Placental epithelial cell (primary cell): Measurements from ENCODE around the gene GAGE12E. TPM values are rescaled to one million over a fixed set of nuclear protein-coding genes. Genes with fewer than 3 reads are reported as not detected.

Experiments used
- small RNA-seq: library from RNA; depleted of rRNA; stranded (forward); fragments of <200 nt; gene quantifications from one replicate; pipeline ENCODE3, GENCODE V24; 2012
- total RNA-seq: library from RNA; depleted of rRNA; stranded (reverse); fragments of >200 nt; gene quantifications from 2 replicates; pipeline ENCODE4 v1.2.3, GENCODE V29; 2012

GAGE12E gene, protein sequence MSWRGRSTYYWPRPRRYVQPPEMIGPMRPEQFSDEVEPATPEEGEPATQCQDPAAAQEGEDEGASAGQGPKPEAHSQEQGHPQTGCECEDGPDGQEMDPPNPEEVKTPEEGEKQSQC
- not detected in 2 replicates for total RNA-seq

DNA sequence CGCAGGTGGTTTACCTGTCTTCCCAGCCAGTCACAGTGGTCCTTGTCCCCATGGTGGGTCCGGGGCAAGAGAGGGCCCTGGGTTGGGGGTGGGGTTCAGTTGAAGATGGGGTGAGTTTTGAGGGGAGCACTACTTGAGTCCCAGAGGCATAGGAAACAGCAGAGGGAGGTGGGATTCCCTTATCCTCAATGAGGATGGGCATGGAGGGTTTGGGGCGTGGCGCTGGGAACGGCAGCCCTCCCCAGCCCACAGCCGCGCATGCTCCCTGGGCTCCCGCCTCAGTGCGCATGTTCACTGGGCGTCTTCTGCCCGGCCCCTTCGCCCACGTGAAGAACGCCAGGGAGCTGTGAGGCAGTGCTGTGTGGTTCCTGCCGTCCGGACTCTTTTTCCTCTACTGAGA is at the start of gene GAGE12E:
Gene GAGE12E, plus strand, starts transcription at position 301 of the 400 bp plus-strand sequence. CDS start 1,155 bp downstream, outside the sequence.

DNA sequence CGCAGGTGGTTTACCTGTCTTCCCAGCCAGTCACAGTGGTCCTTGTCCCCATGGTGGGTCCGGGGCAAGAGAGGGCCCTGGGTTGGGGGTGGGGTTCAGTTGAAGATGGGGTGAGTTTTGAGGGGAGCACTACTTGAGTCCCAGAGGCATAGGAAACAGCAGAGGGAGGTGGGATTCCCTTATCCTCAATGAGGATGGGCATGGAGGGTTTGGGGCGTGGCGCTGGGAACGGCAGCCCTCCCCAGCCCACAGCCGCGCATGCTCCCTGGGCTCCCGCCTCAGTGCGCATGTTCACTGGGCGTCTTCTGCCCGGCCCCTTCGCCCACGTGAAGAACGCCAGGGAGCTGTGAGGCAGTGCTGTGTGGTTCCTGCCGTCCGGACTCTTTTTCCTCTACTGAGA is 19.2 kb upstream of the GAGE12E start, which contains the start of gene GAGE12C:
Gene GAGE12C, plus strand, starts transcription at position 301 of the 400 bp plus-strand sequence. CDS start 1,155 bp downstream, outside the sequence.

DNA sequence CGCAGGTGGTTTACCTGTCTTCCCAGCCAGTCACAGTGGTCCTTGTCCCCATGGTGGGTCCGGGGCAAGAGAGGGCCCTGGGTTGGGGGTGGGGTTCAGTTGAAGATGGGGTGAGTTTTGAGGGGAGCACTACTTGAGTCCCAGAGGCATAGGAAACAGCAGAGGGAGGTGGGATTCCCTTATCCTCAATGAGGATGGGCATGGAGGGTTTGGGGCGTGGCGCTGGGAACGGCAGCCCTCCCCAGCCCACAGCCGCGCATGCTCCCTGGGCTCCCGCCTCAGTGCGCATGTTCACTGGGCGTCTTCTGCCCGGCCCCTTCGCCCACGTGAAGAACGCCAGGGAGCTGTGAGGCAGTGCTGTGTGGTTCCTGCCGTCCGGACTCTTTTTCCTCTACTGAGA is 9.7 kb upstream of the GAGE12E start, which contains the start of gene GAGE12D:
Gene GAGE12D, plus strand, starts transcription at position 301 of the 400 bp plus-strand sequence. CDS start 1,155 bp downstream, outside the sequence.

DNA sequence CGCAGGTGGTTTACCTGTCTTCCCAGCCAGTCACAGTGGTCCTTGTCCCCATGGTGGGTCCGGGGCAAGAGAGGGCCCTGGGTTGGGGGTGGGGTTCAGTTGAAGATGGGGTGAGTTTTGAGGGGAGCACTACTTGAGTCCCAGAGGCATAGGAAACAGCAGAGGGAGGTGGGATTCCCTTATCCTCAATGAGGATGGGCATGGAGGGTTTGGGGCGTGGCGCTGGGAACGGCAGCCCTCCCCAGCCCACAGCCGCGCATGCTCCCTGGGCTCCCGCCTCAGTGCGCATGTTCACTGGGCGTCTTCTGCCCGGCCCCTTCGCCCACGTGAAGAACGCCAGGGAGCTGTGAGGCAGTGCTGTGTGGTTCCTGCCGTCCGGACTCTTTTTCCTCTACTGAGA is 9.5 kb downstream of the GAGE12E start, which contains the start of gene GAGE12F:
Gene GAGE12F, plus strand, starts transcription at position 301 of the 400 bp plus-strand sequence. CDS start 1,155 bp downstream, outside the sequence.

DNA sequence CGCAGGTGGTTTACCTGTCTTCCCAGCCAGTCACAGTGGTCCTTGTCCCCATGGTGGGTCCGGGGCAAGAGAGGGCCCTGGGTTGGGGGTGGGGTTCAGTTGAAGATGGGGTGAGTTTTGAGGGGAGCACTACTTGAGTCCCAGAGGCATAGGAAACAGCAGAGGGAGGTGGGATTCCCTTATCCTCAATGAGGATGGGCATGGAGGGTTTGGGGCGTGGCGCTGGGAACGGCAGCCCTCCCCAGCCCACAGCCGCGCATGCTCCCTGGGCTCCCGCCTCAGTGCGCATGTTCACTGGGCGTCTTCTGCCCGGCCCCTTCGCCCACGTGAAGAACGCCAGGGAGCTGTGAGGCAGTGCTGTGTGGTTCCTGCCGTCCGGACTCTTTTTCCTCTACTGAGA is 19.0 kb downstream of the GAGE12E start, which contains the start of gene GAGE12G:
Gene GAGE12G, plus strand, starts transcription at position 301 of the 400 bp plus-strand sequence. CDS start 1,155 bp downstream, outside the sequence.

DNA sequence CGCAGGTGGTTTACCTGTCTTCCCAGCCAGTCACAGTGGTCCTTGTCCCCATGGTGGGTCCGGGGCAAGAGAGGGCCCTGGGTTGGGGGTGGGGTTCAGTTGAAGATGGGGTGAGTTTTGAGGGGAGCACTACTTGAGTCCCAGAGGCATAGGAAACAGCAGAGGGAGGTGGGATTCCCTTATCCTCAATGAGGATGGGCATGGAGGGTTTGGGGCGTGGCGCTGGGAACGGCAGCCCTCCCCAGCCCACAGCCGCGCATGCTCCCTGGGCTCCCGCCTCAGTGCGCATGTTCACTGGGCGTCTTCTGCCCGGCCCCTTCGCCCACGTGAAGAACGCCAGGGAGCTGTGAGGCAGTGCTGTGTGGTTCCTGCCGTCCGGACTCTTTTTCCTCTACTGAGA is 28.6 kb downstream of the GAGE12E start, which contains the start of gene GAGE12H:
Gene GAGE12H, plus strand, starts transcription at position 301 of the 400 bp plus-strand sequence. CDS start 1,155 bp downstream, outside the sequence.

DNA sequence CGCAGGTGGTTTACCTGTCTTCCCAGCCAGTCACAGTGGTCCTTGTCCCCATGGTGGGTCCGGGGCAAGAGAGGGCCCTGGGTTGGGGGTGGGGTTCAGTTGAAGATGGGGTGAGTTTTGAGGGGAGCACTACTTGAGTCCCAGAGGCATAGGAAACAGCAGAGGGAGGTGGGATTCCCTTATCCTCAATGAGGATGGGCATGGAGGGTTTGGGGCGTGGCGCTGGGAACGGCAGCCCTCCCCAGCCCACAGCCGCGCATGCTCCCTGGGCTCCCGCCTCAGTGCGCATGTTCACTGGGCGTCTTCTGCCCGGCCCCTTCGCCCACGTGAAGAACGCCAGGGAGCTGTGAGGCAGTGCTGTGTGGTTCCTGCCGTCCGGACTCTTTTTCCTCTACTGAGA is 38.1 kb downstream of the GAGE12E start, which contains the start of gene GAGE2A:
Gene GAGE2A, plus strand, starts transcription at position 301 of the 400 bp plus-strand sequence. CDS start 1,155 bp downstream, outside the sequence.

DNA sequence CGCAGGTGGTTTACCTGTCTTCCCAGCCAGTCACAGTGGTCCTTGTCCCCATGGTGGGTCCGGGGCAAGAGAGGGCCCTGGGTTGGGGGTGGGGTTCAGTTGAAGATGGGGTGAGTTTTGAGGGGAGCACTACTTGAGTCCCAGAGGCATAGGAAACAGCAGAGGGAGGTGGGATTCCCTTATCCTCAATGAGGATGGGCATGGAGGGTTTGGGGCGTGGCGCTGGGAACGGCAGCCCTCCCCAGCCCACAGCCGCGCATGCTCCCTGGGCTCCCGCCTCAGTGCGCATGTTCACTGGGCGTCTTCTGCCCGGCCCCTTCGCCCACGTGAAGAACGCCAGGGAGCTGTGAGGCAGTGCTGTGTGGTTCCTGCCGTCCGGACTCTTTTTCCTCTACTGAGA is 47.6 kb downstream of the GAGE12E start, which contains the start of gene GAGE1:
Gene GAGE1, plus strand, starts transcription at position 301 of the 400 bp plus-strand sequence. CDS start 1,155 bp downstream, outside the sequence.

Small RNA genes lying within 50 kb of the gene (small RNA-seq; reads per million reads assigned to genes)
- gene GAGE12B, result not detected

Other genes starting within 250 kb of the GAGE12E start
- not detected in 2 replicates for gene GAGE10, start 247.6 kb upstream of the GAGE12E start, total RNA-seq
- not detected in 2 replicates for gene GAGE12J, start 229.3 kb upstream of the GAGE12E start, total RNA-seq
- gene GAGE13, start 219.7 kb upstream of the GAGE12E start, total RNA-seq, result not detected in 2 replicates
- gene GAGE12C, start 19.1 kb upstream of the GAGE12E start, total RNA-seq, result not detected in 2 replicates
- not detected in 2 replicates for gene GAGE12D, start 9.6 kb upstream of the GAGE12E start, total RNA-seq
- not detected in 2 replicates for gene GAGE12F, start 9.6 kb downstream of the GAGE12E start, total RNA-seq
- not detected in 2 replicates for gene GAGE12G, start 19.1 kb downstream of the GAGE12E start, total RNA-seq
- gene GAGE12H, start 28.7 kb downstream of the GAGE12E start, total RNA-seq, result not detected in 2 replicates
- gene GAGE2A, start 38.2 kb downstream of the GAGE12E start, total RNA-seq, result not detected in 2 replicates
- gene GAGE1, start 47.7 kb downstream of the GAGE12E start, total RNA-seq, result not detected in 2 replicates
- gene PAGE1, start 144.7 kb downstream of the GAGE12E start, total RNA-seq, result not detected in 2 replicates